Measurements from ENCODE around the gene KCNC3.

Gene KCNC3

GRCh38 chr19:50276370-50277063 is 52.7 kb downstream of the KCNC3 start:
- no peak for DNase-seq (ENCODE audit: low spot score)

- no peak for DNase-seq (ENCODE audit: low spot score)
These were observed 53.4 kb downstream of the KCNC3 start for GRCh38 chr19:50275577-50276368.

- DNase-seq (ENCODE audit: low spot score), result no peak
These were observed 55.4 kb downstream of the KCNC3 start for GRCh38 chr19:50273821-50274220.

GRCh38 chr19:50272263-50272897 is 56.8 kb downstream of the KCNC3 start:
- DNase-seq (ENCODE audit: low spot score), result no peak

- no peak for DNase-seq (ENCODE audit: low spot score)
These were observed 59.5 kb downstream of the KCNC3 start for GRCh38 chr19:50269653-50270052.

GRCh38 chr19:50268501-50268900 is 60.7 kb downstream of the KCNC3 start:
- DNase-seq (ENCODE audit: low spot score), result no peak

- DNase-seq (ENCODE audit: low spot score), result no peak
These were observed 61.1 kb downstream of the KCNC3 start for GRCh38 chr19:50268041-50268440.

- DNase-seq (ENCODE audit: low spot score), result no peak
These were observed 62.3 kb downstream of the KCNC3 start for GRCh38 chr19:50266896-50267295.

GRCh38 chr19:50266041-50266440 is 63.1 kb downstream of the KCNC3 start:
- no peak for DNase-seq (ENCODE audit: low spot score)

GRCh38 chr19:50264483-50265186 is 64.5 kb downstream of the KCNC3 start:
- no peak for DNase-seq (ENCODE audit: low spot score)

- DNase-seq (ENCODE audit: low spot score), result no peak
These were observed 66.0 kb downstream of the KCNC3 start for GRCh38 chr19:50263176-50263575.
